Measurements from ENCODE around the gene FIGNL2.

Gene FIGNL2

DNA sequence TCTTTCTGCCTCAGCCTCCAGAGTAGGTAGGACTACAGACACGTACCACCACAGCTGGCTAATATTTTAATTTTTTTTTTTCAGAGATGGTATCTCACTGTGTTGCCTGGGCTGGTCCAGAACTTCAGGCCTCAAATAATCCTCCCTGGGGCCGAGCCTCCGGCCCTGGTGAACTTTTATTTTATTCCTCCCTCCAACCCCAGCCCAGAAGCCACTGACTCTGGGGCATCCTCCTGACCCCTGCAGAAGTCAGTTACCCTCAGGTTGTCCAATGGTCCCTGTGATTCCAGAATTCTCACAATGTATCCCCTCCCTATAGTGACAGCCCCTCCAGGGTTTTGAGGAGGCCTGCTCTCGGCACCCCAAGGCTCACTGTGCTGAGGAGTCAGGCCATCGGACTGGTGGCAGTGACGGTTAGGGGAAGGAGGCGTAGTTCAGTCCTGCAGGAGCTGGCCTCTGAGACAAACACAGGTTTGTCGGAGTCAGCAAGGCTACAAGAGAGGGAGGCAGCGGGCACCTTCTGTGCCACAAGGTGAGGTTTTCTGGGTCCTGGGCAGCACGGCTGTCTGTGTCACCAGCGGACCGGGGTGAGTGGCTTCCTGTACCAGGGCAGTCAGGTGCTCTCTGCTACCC lies 19.4 kb upstream of the FIGNL2 start:
- DNase-seq (ENCODE audit: low spot score): peak; percentile 16
- TF ChIP-seq, protein P1, sequence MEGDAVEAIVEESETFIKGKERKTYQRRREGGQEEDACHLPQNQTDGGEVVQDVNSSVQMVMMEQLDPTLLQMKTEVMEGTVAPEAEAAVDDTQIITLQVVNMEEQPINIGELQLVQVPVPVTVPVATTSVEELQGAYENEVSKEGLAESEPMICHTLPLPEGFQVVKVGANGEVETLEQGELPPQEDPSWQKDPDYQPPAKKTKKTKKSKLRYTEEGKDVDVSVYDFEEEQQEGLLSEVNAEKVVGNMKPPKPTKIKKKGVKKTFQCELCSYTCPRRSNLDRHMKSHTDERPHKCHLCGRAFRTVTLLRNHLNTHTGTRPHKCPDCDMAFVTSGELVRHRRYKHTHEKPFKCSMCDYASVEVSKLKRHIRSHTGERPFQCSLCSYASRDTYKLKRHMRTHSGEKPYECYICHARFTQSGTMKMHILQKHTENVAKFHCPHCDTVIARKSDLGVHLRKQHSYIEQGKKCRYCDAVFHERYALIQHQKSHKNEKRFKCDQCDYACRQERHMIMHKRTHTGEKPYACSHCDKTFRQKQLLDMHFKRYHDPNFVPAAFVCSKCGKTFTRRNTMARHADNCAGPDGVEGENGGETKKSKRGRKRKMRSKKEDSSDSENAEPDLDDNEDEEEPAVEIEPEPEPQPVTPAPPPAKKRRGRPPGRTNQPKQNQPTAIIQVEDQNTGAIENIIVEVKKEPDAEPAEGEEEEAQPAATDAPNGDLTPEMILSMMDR (IDR thresholded peaks at IDR 0.05; ENCODE audit: extremely low read depth, missing control alignments): no peak

DNA sequence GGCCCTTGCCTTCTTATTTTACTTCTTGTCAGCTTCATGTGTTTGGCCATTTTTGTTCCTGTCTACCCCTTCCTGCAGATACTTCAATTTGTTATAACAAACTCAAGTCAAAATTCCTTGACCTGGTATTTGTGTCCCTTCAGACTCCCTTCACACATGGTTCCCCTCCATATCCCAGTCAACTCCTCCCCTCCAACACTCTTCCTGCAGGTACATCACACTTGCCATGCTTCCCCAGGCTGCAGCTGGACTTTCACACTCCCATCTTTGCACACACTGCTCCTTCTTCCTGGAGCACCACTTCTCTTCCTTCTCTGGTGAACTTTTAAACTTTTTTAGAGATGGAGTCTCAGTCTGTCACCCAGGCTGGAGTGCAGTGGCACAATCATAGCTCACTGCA lies 18.9 kb upstream of the FIGNL2 start:
- DNase-seq (ENCODE audit: low spot score): peak; percentile 21
- TF ChIP-seq, protein P1 (IDR thresholded peaks at IDR 0.05; ENCODE audit: extremely low read depth, missing control alignments): no peak

DNA sequence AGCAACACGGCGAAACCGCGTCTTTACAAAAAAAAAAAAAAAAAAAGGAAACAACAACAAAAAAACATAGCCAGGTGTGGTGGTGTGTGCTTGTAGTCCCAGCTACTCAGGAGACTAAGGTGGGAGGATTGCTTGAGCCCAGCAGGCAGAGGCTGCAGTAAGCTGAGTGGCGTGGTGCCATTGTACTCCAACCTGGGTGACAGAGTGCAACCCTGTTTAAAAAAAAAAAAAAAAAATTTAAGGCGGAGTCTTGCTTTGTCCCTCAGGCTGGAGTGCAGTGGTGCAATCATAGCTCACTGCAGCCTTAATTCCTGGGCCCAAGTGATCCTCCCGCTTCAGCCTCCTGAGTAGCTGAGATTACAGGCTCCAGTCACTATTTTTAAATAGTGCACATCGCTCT lies 18.2 kb upstream of the FIGNL2 start:
- no peak for DNase-seq (ENCODE audit: low spot score)
- TF ChIP-seq, protein P1 (IDR thresholded peaks at IDR 0.05; ENCODE audit: extremely low read depth, missing control alignments): no peak

DNA sequence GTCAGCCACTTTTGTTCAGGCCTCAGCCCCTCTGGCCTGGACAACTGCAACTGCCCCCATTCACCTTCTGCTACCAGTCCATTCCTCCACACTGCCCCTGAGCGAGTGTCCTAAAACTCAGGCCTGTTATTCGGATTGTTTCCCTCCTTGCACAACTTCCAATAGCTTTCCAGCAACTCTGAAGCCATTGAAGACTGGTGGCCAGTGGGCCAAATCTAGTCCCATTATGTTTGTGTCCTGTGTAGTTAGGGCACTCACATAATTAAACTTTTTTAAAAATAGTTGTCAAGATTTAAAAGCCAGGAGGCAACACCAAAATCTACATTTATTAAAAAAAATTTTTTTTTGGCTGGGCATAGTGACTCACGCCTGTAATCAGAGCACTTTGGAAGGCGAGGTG lies 17.8 kb upstream of the FIGNL2 start:
- DNase-seq (ENCODE audit: low spot score): no peak
- TF ChIP-seq, protein P1 (IDR thresholded peaks at IDR 0.05; ENCODE audit: extremely low read depth, missing control alignments): no peak

DNA sequence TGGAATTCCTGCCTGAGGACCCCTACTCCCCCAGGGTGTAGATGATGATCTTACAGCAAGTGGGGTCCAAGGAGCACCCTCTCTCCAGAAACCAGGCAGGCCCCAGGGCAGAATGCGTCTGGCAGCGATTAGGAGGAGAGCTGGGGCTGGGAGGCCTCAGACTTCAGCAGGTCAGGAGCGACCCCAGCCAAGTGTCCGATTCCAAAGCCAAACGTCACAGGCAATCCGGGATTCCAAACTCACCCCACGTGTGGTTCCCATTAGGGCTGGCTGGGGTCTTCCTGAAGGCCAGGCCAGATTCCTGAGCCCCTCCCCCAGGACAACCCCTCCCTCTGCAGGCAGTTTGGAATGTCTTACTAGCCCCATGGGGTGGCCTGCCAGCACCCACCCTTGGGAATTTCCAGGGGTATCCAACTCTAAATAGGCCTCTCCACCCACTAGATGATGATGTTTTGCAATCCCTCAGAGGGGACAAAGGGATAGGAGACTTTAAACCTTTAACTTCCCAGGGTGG lies 17.3 kb upstream of the FIGNL2 start:
- no peak for DNase-seq (ENCODE audit: low spot score)
- TF ChIP-seq, protein P1 (IDR thresholded peaks at IDR 0.05; ENCODE audit: extremely low read depth, missing control alignments): no peak

DNA sequence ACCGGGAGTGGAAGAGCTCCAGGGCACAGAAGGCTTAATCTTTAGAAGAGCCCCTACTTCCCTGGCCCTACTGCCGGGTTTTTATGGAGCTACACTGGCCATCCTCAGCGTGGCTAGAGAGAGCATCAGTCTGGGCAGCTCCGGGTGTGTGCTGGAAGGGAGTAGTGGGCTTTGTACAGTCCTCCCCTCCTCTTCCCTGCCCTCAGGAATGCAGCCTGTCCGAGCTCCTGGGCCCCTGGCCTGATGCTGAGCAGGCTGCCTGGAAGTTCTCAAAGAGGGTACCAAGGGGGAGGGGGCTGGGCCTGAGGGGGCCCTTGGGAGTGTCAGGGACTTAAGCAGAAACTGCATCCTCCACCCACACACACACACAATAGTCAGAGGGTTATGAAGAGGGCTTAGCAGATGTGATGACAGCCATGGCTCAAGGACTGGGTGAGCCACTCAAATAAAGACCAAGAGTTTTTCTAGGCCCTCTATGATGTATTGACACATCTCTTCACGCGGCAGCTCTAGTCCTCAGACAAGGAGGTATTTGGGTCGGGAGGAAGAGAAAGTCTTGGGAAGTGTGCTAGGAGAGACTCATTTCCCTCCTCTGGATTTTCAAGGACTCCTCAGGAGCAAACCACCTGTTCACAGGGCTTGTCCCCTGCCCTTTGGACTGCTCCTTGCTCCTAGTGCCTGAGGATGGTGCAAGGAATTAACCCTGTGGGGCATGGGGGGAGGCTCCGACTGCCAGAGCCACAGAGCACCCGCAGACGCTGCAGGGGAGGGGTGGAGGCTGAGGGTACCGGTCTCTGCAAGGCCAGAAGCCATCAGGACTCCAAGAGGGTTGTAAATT lies 16.5 kb upstream of the FIGNL2 start:
- TF ChIP-seq, protein P1 (IDR thresholded peaks at IDR 0.05; ENCODE audit: extremely low read depth, missing control alignments): no peak
- DNase-seq (ENCODE audit: low spot score): no peak

Data from GM20000 (cell line).